GM12878 (cell line): ENCODE results near the gene THSD4.

Experiments
- BHLHE40 ChIP-seq, 2 experiments: fragments of 450-650 bp in 1 of 2; IDR thresholded peaks; 2 replicates each; pipeline ENCODE4 v1.6.1; 2011 to 2017; ENCODE audit warnings: low read depth in 2 of 2, borderline replicate concordance in 1 of 2, improper control_type of control experiment in 1 of 2, low read length in 1 of 2, mild to moderate bottlenecking in 1 of 2
- EP300 ChIP-seq, 2 experiments: fragments of 150-350 bp in 1 of 2; IDR thresholded peaks; 2 replicates each; pipeline ENCODE4 v1.6.1; 2011 to 2012; ENCODE audit warnings: low read depth in 2 of 2, low read length in 2 of 2, borderline replicate concordance in 1 of 2, improper control_type of control experiment in 1 of 2, inconsistent platforms in 1 of 2; ENCODE audit not compliant: control insufficient read depth in 1 of 2
- EZH2 ChIP-seq: IDR thresholded peaks from 2 replicates; pipeline ENCODE4 v1.6.1; 2012; ENCODE audit warnings: low read depth, mild to moderate bottlenecking, control low read depth, inconsistent platforms, low read length, borderline replicate concordance; ENCODE audit not compliant: control insufficient read depth
- NFYA ChIP-seq: IDR thresholded peaks from 2 replicates; pipeline ENCODE4 v1.6.1; 2011; ENCODE audit warnings: low read depth, mild to moderate bottlenecking, low read length, improper control_type of control experiment, borderline replicate concordance
- SUZ12 ChIP-seq: fragments of 200-600 bp; sonication (generic); IDR thresholded peaks from one replicate; pipeline ENCODE4 v1.6.1; 2018; ENCODE audit warnings: antibody characterized with exemption, mild to moderate bottlenecking; ENCODE audit not compliant: unreplicated experiment
- TCF12 ChIP-seq: IDR thresholded peaks from 2 replicates; pipeline ENCODE4 v1.6.1; 2011; ENCODE audit warnings: low read depth, mild to moderate bottlenecking, low read length
- YY1 ChIP-seq: IDR thresholded peaks from 2 replicates; pipeline ENCODE4 v1.6.1; 2011; ENCODE audit warnings: low read depth, mild to moderate bottlenecking, low read length
- TF ChIP-seq, protein P1 (sequence below), 3 experiments: IDR thresholded peaks in 2 of 3; conservative IDR thresholded peaks in 1 of 3; 2 replicates each; pipeline ENCODE4 v1.5.1; 2011; ENCODE audit warnings: low read depth in 3 of 3, low read length in 3 of 3, mild to moderate bottlenecking in 3 of 3, control low read depth in 2 of 3, moderate library complexity in 2 of 3, inconsistent platforms in 1 of 3, mixed read lengths in 1 of 3; ENCODE audit not compliant: control insufficient read depth in 2 of 3, insufficient read depth in 1 of 3; ENCODE audit errors: extremely low read depth in 1 of 3
- TF ChIP-seq, protein P2 (sequence below): IDR thresholded peaks from 2 replicates; pipeline ENCODE4 v1.6.1; 2011; ENCODE audit warnings: low read depth, mild to moderate bottlenecking, low read length, moderate library complexity, borderline replicate concordance; ENCODE audit errors: extremely low read depth
- TF ChIP-seq, protein P3 (sequence below): IDR thresholded peaks from 2 replicates; pipeline ENCODE4 v1.6.1; 2012; ENCODE audit warnings: low read depth, low read length, improper control_type of control experiment
- TF ChIP-seq, protein P4 (sequence below): IDR thresholded peaks from 2 replicates; pipeline ENCODE4 v1.6.1; 2012; ENCODE audit warnings: low read depth, low read length, improper control_type of control experiment

DNA sequence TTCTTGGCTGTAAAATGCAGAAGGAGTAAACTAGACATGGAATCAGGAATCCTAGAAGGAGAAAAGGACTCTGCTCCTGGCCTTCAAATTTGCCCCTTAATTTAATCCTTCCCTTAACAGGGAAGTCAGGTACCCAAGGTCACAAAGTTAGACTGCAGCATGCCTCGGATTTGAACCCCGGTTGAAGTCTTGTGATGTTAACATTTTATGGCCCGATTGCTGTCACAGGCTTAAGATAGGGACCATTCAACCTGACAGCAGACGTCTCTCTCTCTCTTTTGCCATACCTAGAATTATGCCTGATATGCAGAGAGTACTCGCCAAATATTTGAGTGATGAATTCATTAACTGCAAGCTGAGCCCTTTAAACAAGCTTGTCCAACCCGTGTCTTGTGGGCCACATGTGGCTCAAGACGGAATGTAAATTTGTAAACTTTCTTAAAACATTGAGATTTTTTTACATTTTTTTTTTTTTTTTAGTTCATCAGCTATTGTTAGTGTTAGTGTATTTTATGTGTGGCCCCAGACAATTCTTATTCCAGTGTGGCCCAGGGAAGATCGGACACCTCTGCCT lies 217.2 kb downstream of the THSD4 start:
- TF ChIP-seq, protein P1, sequence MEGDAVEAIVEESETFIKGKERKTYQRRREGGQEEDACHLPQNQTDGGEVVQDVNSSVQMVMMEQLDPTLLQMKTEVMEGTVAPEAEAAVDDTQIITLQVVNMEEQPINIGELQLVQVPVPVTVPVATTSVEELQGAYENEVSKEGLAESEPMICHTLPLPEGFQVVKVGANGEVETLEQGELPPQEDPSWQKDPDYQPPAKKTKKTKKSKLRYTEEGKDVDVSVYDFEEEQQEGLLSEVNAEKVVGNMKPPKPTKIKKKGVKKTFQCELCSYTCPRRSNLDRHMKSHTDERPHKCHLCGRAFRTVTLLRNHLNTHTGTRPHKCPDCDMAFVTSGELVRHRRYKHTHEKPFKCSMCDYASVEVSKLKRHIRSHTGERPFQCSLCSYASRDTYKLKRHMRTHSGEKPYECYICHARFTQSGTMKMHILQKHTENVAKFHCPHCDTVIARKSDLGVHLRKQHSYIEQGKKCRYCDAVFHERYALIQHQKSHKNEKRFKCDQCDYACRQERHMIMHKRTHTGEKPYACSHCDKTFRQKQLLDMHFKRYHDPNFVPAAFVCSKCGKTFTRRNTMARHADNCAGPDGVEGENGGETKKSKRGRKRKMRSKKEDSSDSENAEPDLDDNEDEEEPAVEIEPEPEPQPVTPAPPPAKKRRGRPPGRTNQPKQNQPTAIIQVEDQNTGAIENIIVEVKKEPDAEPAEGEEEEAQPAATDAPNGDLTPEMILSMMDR (IDR thresholded peaks at IDR 0.05 in 2 of 3, conservative IDR thresholded peaks at IDR 0.05 in 1 of 3; ENCODE audit: control insufficient read depth in 2 of 3, extremely low read depth in 1 of 3, insufficient read depth in 1 of 3, low read depth in 3 of 3, low read length in 3 of 3): no peak
- TF ChIP-seq, protein P2, sequence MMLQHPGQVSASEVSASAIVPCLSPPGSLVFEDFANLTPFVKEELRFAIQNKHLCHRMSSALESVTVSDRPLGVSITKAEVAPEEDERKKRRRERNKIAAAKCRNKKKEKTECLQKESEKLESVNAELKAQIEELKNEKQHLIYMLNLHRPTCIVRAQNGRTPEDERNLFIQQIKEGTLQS: no peak
- no peak for TF ChIP-seq EP300 (IDR thresholded peaks at IDR 0.05; ENCODE audit: borderline replicate concordance in 1 of 2, control insufficient read depth in 1 of 2, low read depth in 2 of 2, low read length in 2 of 2)
- TF ChIP-seq, protein P3, sequence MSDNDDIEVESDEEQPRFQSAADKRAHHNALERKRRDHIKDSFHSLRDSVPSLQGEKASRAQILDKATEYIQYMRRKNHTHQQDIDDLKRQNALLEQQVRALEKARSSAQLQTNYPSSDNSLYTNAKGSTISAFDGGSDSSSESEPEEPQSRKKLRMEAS: no peak
- TF ChIP-seq TCF12: no peak
- TF ChIP-seq EZH2: no peak
- no peak for TF ChIP-seq BHLHE40 (IDR thresholded peaks at IDR 0.05; ENCODE audit: borderline replicate concordance in 1 of 2, low read depth in 2 of 2, low read length in 1 of 2)
- no peak for TF ChIP-seq SUZ12
- no peak for TF ChIP-seq NFYA
- TF ChIP-seq, protein P4, sequence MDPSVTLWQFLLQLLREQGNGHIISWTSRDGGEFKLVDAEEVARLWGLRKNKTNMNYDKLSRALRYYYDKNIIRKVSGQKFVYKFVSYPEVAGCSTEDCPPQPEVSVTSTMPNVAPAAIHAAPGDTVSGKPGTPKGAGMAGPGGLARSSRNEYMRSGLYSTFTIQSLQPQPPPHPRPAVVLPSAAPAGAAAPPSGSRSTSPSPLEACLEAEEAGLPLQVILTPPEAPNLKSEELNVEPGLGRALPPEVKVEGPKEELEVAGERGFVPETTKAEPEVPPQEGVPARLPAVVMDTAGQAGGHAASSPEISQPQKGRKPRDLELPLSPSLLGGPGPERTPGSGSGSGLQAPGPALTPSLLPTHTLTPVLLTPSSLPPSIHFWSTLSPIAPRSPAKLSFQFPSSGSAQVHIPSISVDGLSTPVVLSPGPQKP: no peak
- no peak for TF ChIP-seq YY1
